HG02943 (cell line): ENCODE measurements around the gene MGST2.

Experiments used
- ATAC-seq: cut with Tn5 transposase; IDR thresholded peaks from one replicate; pipeline ENCODE4 v1.9.1; 2021; ENCODE audit warnings: mild to moderate bottlenecking, low read depth, moderate library complexity; ENCODE audit not compliant: unreplicated experiment

MGST2 gene

DNA sequence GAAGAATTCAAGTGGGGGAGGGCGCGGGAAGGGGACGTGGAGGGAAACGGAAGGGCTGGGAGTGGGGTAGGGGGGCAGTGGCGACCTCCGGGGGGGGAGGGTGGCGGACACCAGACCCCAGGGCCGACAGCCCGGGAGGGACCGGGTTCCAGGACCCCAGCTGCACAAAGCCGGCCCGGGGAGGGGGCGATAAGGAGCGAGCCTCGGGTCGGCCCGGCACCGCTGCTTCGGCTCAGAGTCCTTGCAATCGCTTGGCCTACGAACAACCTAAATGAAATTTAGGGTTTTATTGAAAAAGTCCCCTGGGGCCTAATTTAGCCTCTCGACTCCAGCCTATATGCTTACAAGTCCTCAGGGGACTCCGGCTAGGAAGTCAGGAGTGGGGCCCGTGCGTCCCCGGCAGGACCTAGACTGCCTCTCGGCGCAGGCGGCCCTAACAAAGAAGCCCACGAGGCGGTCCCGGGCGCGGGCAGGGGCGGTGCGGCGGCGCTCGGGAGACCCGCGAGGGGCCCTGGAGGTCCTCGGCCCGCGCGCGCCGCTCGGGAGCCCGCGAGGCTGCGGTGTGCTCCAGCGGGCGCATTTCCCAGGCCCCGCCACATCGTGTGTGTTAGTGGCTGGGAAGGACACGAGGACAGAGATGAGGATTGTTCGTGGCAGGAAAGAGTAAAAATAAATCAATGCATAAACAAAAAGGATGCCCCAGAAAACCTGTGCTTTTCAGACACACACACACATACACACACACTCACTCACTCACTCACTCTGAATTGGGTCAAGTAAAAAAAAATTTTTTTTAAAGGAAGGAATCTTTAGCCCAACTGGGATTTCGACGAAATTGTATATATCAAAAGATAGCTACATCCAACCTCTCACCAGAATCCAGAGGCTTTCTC, 70.0 kb downstream of the MGST2 start:
- no peak for ATAC-seq

- no peak for ATAC-seq
These were observed 70.6 kb downstream of the MGST2 start for GRCh38 chr4:139736274-139736660.

- no peak for ATAC-seq
These were observed 71.0 kb downstream of the MGST2 start for GRCh38 chr4:139736661-139737060.

GRCh38 chr4:139738846-139739613, 73.4 kb downstream of the MGST2 start:
- no peak for ATAC-seq

GRCh38 chr4:139740121-139740520, 74.5 kb downstream of the MGST2 start:
- no peak for ATAC-seq

GRCh38 chr4:139740531-139741041, 75.0 kb downstream of the MGST2 start:
- ATAC-seq, result no peak

DNA sequence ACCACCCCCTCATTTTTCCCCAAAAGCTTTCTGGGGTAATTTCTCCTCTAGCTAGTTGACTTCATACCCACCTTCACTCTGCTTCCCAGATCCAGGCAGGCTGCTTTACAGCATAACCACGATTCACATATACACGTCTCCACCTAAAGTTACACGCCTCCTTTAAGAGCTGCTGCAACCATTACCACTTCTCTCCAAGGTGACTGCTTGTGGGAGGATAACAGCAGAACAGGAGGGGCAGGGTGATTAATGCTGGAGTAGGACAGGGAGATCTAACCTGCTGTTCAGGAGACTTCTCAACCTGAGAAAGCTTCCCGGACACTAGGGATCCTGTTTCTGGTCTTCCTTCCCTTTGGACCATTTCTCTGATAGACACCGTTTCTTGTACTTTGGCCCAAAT, 77.4 kb downstream of the MGST2 start:
- no peak for ATAC-seq

- ATAC-seq, result no peak
These were observed 78.6 kb downstream of the MGST2 start for GRCh38 chr4:139744232-139744631.

DNA sequence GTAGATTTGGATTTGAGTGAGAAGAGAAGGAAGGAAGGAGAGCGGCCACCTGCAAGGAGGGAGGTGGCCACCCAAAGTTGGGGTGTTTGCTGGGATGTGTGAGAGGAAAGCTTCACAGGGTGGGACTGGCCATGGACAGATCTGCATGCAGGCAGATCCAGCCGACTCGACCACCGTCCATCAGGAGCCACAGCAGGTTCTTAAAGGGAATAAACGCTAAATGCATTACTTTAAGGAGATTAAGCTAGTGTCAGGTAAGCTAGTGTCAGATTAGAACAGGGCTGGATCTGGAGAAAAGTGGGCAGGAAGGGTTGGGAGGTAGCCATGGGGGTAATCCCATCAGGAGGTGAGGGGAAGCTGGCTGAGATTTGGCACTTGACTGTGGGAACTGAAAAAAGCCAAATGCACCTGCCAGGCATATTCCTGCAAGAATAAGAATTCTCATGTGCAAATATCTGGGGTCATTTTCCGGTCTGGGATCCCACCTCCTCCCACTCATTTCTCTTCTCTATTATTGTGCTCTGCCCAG, 79.6 kb downstream of the MGST2 start:
- ATAC-seq, result no peak

- ATAC-seq, result no peak
These were observed 81.0 kb downstream of the MGST2 start for GRCh38 chr4:139746431-139747171.

DNA sequence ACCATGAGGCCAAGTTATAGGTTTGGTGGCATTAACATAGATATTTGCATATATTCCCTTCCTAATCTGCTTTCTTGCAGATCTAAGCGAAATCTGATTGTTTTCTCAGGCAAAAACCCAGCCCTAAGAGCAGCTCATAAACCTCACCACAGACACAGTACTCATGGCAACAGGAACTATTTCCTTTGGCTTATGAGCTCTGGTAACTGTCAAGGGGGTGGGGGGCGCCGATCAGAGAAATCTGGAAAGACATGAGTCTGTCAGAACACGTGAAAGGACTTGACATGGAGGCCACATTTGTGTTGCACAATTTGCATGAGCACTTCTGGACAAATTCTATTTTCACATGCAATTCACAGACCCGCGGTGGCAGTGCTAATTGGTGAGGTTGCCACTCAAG, 83.7 kb downstream of the MGST2 start:
- ATAC-seq, result no peak

DNA sequence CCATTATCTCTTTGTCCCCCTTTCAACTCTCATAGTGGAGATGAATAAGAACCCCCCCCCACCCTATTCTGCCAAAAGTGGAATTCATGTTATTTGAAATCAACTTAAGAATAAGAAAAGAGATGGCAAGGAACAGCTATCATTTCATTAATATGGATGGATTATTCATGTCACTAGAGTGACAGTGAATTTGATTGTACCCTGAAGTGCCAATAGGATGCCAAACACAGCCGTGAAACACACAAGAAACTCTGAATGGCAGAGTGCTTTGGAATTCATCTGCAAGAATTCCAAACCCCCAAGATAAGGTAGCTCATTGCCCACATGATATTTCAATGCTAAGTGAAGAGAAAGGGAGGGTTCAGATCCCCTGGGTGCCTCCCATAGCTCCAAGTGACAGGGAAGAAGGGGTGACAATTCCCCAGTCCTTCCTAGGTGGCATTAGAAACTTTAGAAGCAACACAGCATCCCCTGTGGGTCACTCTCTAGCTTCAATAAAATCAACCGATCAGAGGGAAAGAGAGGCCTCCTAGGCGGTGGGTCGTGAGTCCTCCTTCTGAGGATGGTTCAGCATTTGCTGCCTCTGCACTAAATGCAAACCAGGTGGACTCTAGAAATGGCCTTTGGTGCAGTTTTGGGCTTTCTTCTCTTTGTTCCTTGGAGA, 84.3 kb downstream of the MGST2 start:
- ATAC-seq, result no peak

DNA sequence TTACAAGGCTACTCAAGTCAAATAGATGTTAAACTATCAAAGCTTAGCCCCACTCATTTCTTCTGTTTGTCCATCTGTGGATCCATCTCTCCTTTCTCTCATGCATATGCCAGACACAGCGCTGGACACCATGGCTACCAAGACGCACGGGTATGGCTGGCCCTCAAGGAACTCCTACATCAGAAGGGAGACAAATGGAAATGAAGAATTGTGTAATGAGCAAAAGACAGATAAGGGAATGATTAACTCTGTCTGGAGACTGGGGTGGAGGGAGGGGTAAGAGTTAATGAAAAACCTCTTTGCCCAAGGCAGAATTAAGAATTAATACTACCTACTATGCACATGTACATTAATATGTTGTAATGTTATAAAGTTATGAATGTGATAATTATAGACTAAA, 88.1 kb downstream of the MGST2 start:
- ATAC-seq, result no peak
